ENCODE results near the gene LGR6.

LGR6 gene

DNA sequence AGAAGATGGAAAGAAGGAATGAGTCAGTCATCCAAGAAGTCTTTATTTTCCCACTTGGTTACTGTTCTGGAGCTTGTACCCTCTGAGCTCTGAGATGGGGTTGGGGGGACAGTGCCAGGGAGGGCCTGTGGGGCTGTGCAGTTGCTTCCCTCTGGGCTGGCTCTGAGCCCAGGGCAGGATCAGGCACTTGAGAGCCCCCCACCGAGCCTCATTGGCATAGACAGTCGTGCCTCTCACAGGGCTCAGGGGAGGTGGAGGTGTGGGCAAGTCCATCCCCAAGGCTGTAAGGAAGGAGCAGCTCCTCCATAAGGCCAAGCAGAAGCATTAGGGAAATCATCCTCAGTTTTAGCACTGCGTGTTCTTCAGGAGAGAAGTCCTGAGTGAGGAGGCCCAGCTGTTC lies 46.6 kb upstream of the LGR6 start:
- no peak for DNase-seq
- Histone ChIP-seq H3K9me3 (no peaks in the 10 kb centered on the region), H3K27me3 (no peaks in the 10 kb centered on the region), H3K4me3 (ENCODE audit: low read depth, low read length) (no peak overlapping the region), H3K4me1 (no peaks in the 10 kb centered on the region), H3K36me3 (no peaks in the 10 kb centered on the region)
- TF ChIP-seq, protein P1, sequence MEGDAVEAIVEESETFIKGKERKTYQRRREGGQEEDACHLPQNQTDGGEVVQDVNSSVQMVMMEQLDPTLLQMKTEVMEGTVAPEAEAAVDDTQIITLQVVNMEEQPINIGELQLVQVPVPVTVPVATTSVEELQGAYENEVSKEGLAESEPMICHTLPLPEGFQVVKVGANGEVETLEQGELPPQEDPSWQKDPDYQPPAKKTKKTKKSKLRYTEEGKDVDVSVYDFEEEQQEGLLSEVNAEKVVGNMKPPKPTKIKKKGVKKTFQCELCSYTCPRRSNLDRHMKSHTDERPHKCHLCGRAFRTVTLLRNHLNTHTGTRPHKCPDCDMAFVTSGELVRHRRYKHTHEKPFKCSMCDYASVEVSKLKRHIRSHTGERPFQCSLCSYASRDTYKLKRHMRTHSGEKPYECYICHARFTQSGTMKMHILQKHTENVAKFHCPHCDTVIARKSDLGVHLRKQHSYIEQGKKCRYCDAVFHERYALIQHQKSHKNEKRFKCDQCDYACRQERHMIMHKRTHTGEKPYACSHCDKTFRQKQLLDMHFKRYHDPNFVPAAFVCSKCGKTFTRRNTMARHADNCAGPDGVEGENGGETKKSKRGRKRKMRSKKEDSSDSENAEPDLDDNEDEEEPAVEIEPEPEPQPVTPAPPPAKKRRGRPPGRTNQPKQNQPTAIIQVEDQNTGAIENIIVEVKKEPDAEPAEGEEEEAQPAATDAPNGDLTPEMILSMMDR (IDR thresholded peaks at IDR 0.05; ENCODE audit: low read depth, low read length) = no peak

DNA sequence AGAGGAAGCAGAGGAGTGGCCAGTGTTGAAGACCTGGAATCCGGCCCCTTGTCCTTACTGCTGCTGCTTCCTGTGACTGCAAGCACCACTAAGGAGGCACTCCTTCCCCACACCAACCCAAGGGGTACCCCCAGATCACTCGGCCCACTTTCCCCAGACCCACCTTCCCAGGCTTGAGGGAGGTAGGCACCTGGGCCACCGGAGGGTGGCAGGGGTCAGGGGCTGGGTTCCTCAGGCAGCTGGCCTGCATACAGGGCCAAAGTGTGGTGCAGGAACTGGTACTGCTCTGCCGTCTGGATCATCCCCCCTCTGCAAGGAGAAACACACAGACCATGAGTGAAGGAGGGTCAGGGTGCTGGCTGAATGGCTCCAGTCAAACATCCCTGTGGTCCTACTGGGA lies 45.2 kb upstream of the LGR6 start:
- Histone ChIP-seq H3K36me3 (no peaks in the 10 kb centered on the region), H3K4me3 (ENCODE audit: low read depth, low read length) (no peak overlapping the region), H3K9me3 (no peaks in the 10 kb centered on the region), H3K27me3 (no peaks in the 10 kb centered on the region), H3K4me1 (no peaks in the 10 kb centered on the region)
- TF ChIP-seq, protein P1 (IDR thresholded peaks at IDR 0.05; ENCODE audit: low read depth, low read length) = no peak
- no peak for DNase-seq

DNA sequence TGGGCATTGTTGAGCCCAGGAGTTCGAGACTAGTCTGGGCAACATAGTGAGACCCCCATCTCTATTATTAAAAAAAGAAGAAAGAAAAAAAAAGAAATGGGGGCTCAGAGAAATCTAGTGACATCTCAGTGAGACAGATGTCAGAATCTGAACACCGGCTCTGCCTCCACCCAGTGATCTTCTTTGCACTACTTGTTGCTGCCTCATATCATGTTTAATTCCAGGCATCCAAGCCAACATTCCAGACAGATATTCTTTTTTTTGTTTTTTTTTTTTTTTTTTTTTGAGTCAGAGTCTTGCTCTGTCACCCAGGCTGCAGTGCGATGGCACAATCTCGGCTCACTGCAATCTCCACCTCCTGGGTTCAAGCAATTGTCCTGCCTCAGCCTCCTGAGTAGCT lies 44.0 kb upstream of the LGR6 start:
- Histone ChIP-seq H3K27me3 (no peaks in the 10 kb centered on the region), H3K9me3 (no peaks in the 10 kb centered on the region), H3K4me1 (no peaks in the 10 kb centered on the region), H3K4me3 (ENCODE audit: low read depth, low read length) (no peak overlapping the region), H3K36me3 (no peaks in the 10 kb centered on the region)
- no peak for DNase-seq
- TF ChIP-seq, protein P1 (IDR thresholded peaks at IDR 0.05; ENCODE audit: low read depth, low read length) = no peak

DNA sequence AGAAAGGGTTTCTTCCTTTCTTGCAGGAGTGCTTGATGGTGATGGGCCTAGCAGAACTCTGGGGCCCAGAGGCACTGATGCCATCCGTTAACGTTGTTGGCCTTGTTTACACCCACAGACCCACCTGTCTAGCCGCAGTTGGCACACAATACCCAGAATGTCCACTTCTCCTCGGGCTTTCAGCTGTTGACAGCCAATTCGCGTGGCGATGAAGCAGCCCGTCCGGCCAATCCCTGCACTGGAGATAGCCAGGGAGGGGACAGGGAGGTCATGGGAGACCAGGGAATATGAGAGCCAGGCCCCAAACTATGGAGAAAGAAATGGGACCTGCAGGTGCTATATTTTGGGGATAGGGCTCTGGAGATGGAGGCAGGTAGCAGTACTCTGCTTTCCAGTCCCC lies 43.4 kb upstream of the LGR6 start:
- Histone ChIP-seq H3K9me3 (no peaks in the 10 kb centered on the region), H3K36me3 (no peaks in the 10 kb centered on the region)
- no peak for DNase-seq

DNA sequence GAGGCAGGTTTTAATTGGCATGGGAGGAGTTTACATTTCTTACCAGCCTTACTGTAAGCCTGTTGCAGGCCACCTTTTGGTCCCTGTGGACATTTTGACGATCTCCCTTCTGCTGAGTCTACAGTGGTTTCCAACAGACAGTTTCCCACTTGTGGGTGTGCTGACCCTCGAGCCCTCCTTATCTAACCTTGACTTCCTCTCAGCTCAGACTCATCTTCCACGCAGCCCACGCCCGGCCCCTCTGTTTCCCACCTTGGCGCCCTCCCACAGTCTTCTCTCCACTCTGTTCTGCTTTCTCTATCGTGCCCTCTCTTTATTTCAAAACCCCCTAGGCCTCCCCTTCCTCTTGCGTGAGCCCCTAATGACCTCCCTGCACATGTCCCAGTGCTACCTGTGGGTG lies 43.0 kb upstream of the LGR6 start:
- H3K36me3 ChIP-seq = no peaks in the 10 kb centered on the region
- TF ChIP-seq, protein P1 (IDR thresholded peaks at IDR 0.05; ENCODE audit: low read depth, low read length) = no peak
- peaks cover 8% of the 10 kb centered on the region for H3K4me1 ChIP-seq
- no peak for DNase-seq
- H3K4me3 ChIP-seq (ENCODE audit: low read depth, low read length) = no peak overlapping the region
- H3K9me3 ChIP-seq = no peaks in the 10 kb centered on the region
- no peaks in the 10 kb centered on the region for H3K27me3 ChIP-seq

More for the DNA sequence above, 43.4 kb upstream of the LGR6 start:
- TF ChIP-seq, protein P1 (IDR thresholded peaks at IDR 0.05; ENCODE audit: low read depth, low read length) = no peak
- Histone ChIP-seq H3K4me3 (ENCODE audit: low read depth, low read length) (no peak overlapping the region), H3K4me1 (peaks cover 4% of the 10 kb centered on the region), H3K27me3 (no peaks in the 10 kb centered on the region)

DNA sequence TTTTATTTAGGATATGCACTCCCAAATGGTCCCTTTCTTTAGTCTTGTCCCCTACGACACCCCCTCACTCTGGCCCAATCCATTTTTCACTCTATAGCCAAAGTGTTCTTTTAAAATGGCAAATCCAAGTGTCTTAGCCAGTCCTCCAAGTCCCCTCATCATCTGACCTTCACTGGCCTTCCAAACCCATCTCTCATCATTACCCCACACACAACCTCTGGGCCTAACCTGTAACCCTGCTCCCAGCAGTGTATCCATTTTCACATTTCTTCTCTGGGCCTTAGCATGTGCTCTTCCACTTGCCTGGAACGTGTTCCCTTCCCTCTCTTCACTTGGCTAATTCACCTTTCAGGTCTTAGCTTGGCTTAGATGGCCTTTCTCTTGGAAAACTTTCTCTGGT lies 42.6 kb upstream of the LGR6 start:
- no peak overlapping the region for H3K4me3 ChIP-seq (ENCODE audit: low read depth, low read length)
- no peak for DNase-seq
- H3K36me3 ChIP-seq = no peaks in the 10 kb centered on the region
- peaks cover 9% of the 10 kb centered on the region for H3K4me1 ChIP-seq
- TF ChIP-seq, protein P1 (IDR thresholded peaks at IDR 0.05; ENCODE audit: low read depth, low read length) = no peak
- no peaks in the 10 kb centered on the region for H3K9me3 ChIP-seq
- H3K27me3 ChIP-seq = no peaks in the 10 kb centered on the region

Measured in BE2C (cell line).